Measurements from ENCODE around the gene CENPE. TPM values are rescaled to one million over a fixed set of nuclear protein-coding genes. Genes with fewer than 3 reads are reported as not detected.

Gene CENPE
- polyA plus RNA-seq, 1 donor (not counting 4 experiments of a cell fraction or from before 2014, with no cell fraction given), result 6.1 TPM

DNA sequence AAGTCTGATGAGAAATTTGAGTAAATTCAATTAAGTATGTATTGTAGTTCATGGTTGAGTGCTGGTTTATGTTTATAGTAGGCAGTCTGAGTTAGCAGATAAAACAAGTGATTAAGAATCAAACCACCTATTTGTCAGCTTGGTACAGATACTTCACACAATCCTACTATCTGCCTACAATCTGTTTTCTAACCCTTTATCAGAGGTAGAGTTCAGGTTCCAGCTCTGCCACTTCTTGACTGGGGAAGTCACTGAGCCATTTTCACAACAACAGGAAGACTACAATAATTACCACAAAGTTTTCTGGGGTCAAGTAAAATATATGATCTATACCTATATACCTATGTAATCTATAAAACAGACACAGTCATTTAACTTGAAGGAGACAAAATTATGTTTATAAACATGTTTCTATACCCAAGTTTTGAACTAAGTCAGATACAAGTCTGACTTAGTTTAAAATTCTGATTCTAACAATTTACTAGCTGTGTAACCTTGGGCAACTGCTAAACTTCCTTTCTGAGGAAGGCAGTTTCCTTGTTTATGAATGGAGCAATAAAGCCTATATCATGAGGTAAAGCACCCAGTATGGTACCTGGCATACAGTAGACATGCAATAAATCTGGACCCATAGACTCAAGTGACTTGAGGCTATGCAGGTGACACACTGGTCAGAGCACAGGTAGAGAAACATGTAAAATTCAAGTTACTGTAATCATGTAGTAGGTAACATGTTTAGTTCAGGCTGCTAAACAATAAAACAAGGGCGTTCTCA, 61.3 kb downstream of the CENPE start:
- Histone ChIP-seq H3K79me2 (ENCODE audit: control insufficient read depth, insufficient read depth, low read length) (no peaks in the 10 kb centered on the region), H3K27ac (ENCODE audit: control insufficient read depth, insufficient read depth, low read length) (peak overlapping the region; percentile 71), H2AFZ (ENCODE audit: control insufficient read depth, low read length) (peak overlapping the region; percentile 44), H3K4me3 (ENCODE audit: control insufficient read depth in 2 of 3, extremely low read depth in 1 of 3, insufficient read depth in 2 of 3, low read depth in 1 of 3, low read length in 3 of 3) (no peak overlapping the region), H3K27me3 (ENCODE audit: control insufficient read depth, extremely low read depth, insufficient read depth, low read length) (no peaks in the 10 kb centered on the region), H3K36me3 (ENCODE audit: control insufficient read depth in 2 of 2, extremely low read depth in 1 of 2, insufficient read depth in 2 of 2, low read length in 2 of 2) (peaks cover 0 to 25% of the 10 kb centered on the region in 2 experiments), H3K9me3 (ENCODE audit: control insufficient read depth, low read depth, low read length) (no peaks in the 10 kb centered on the region), H4K20me1 (ENCODE audit: control insufficient read depth, extremely low read depth, insufficient read depth, low read length) (no peaks in the 10 kb centered on the region), H3K9me1 (ENCODE audit: control insufficient read depth, extremely low read depth, insufficient read depth, low read length) (no peaks in the 10 kb centered on the region), H3K9ac (ENCODE audit: control insufficient read depth, extremely low read depth, insufficient read depth, low read length) (no peak overlapping the region), H3K4me1 (ENCODE audit: control insufficient read depth, extremely low read depth, insufficient read depth, low read length) (peaks cover 17% of the 10 kb centered on the region), H3K4me2 (ENCODE audit: control insufficient read depth, extremely low read depth, insufficient read depth, low read depth, low read length) (peak overlapping the region; percentile 38)
- dilution Hi-C loops (cut with MboI; ENCODE audit: extremely low pct_ligation_motif_present, low sequenced_read_pairs), result no loop called here
- DNase-seq (ENCODE audit: low read depth, low spot score), result no peak
- TF ChIP-seq, protein P1, sequence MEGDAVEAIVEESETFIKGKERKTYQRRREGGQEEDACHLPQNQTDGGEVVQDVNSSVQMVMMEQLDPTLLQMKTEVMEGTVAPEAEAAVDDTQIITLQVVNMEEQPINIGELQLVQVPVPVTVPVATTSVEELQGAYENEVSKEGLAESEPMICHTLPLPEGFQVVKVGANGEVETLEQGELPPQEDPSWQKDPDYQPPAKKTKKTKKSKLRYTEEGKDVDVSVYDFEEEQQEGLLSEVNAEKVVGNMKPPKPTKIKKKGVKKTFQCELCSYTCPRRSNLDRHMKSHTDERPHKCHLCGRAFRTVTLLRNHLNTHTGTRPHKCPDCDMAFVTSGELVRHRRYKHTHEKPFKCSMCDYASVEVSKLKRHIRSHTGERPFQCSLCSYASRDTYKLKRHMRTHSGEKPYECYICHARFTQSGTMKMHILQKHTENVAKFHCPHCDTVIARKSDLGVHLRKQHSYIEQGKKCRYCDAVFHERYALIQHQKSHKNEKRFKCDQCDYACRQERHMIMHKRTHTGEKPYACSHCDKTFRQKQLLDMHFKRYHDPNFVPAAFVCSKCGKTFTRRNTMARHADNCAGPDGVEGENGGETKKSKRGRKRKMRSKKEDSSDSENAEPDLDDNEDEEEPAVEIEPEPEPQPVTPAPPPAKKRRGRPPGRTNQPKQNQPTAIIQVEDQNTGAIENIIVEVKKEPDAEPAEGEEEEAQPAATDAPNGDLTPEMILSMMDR (optimal IDR thresholded peaks at IDR 0.05 in 1 of 3, IDR thresholded peaks at IDR 0.05 in 1 of 3, conservative IDR thresholded peaks at IDR 0.05 in 1 of 3; ENCODE audit: extremely low read depth in 1 of 3, insufficient read depth in 2 of 3, low read length in 3 of 3), result no peak
- TF ChIP-seq EZH2 (IDR thresholded peaks at IDR 0.05; ENCODE audit: low read length), result no peak
- FAIRE-seq, result no peak

DNA sequence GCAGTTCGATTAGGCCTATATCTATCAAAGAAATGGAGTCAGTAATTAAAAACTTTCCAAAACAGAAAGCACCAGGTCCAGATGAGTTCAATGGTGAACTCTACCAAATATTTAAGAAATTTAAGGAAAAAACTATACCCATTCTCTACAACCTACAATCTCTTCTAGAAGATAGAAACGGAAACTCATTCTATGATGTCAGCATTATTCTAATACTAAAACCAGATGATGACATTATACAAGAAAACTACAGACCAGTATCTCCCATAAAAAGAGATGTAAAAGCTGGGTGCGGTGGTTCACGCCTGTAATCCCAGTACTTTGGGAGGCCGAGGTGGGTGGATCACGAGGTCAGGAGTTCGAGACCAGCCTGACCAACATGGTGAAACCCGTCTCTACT, 69.0 kb downstream of the CENPE start:
- dilution Hi-C loops (cut with MboI; ENCODE audit: extremely low pct_ligation_motif_present, low sequenced_read_pairs), result no loop called here

More for the DNA sequence above, 69.0 kb downstream of the CENPE start:
- no peak overlapping the region for H3K9ac ChIP-seq (ENCODE audit: control insufficient read depth, extremely low read depth, insufficient read depth, low read length)
- H3K27me3 ChIP-seq (ENCODE audit: control insufficient read depth, extremely low read depth, insufficient read depth, low read length), result no peaks in the 10 kb centered on the region
- H3K36me3 ChIP-seq (ENCODE audit: control insufficient read depth in 2 of 2, extremely low read depth in 1 of 2, insufficient read depth in 2 of 2, low read length in 2 of 2), result peaks cover 0 to 18% of the 10 kb centered on the region in 2 experiments
- no peak overlapping the region for H3K4me2 ChIP-seq (ENCODE audit: control insufficient read depth, extremely low read depth, insufficient read depth, low read depth, low read length)
- no peaks in the 10 kb centered on the region for H3K9me3 ChIP-seq (ENCODE audit: control insufficient read depth, low read depth, low read length)
- H3K4me3 ChIP-seq (ENCODE audit: control insufficient read depth in 2 of 3, extremely low read depth in 1 of 3, insufficient read depth in 2 of 3, low read depth in 1 of 3, low read length in 3 of 3), result no peak overlapping the region
- FAIRE-seq (no peak), DNase-seq (ENCODE audit: low read depth, low spot score) (no peak)
- H2AFZ ChIP-seq (ENCODE audit: control insufficient read depth, low read length), result no peak overlapping the region
- H3K79me2 ChIP-seq (ENCODE audit: control insufficient read depth, insufficient read depth, low read length), result no peaks in the 10 kb centered on the region
- no peaks in the 10 kb centered on the region for H3K4me1 ChIP-seq (ENCODE audit: control insufficient read depth, extremely low read depth, insufficient read depth, low read length)
- no peak overlapping the region for H3K27ac ChIP-seq (ENCODE audit: control insufficient read depth, insufficient read depth, low read length)
- H3K9me1 ChIP-seq (ENCODE audit: control insufficient read depth, extremely low read depth, insufficient read depth, low read length), result no peaks in the 10 kb centered on the region
- H4K20me1 ChIP-seq (ENCODE audit: control insufficient read depth, extremely low read depth, insufficient read depth, low read length), result no peaks in the 10 kb centered on the region
- TF ChIP-seq EZH2 (IDR thresholded peaks at IDR 0.05; ENCODE audit: low read length), result no peak
- TF ChIP-seq, protein P1 (optimal IDR thresholded peaks at IDR 0.05 in 1 of 3, IDR thresholded peaks at IDR 0.05 in 1 of 3, conservative IDR thresholded peaks at IDR 0.05 in 1 of 3; ENCODE audit: extremely low read depth in 1 of 3, insufficient read depth in 2 of 3, low read length in 3 of 3), result no peak

All from keratinocyte (primary cell).